OCI-LY1 (cell line): Measurements from ENCODE around the gene GSTA1.

ENCODE experiments used
- H2AFZ ChIP-seq: fragments of 200-600 bp; sonication (generic), shearing (Covaris generic); 2 replicates; pipeline ENCODE4 v1.6.0; 2014; ENCODE audit warnings: antibody characterized with exemption, mild to moderate bottlenecking, low read length
- H3F3A ChIP-seq: fragments of 200-600 bp; sonication (generic), shearing (Covaris generic); 2 replicates; pipeline ENCODE4 v1.6.0; 2014; ENCODE audit warnings: mild to moderate bottlenecking, antibody characterized with exemption, low read length, moderate library complexity; ENCODE audit not compliant: insufficient read depth
- H3K27ac ChIP-seq: fragments of 200-600 bp; sonication (generic); 2 replicates; pipeline ENCODE4 v1.5.1; 2014; ENCODE audit warnings: low read length, mixed run types, mild to moderate bottlenecking, low read depth; ENCODE audit not compliant: poor library complexity, severe bottlenecking
- H3K27me3 ChIP-seq: fragments of 200-600 bp; sonication (generic); 2 replicates; pipeline ENCODE4 v1.6.0; 2014; ENCODE audit warnings: antibody characterized with exemption, mild to moderate bottlenecking, low read length, moderate library complexity; ENCODE audit not compliant: insufficient read depth
- H3K36me3 ChIP-seq: fragments of 200-600 bp; sonication (generic); 2 replicates; pipeline ENCODE4 v1.6.1; 2014; ENCODE audit warnings: mild to moderate bottlenecking, antibody characterized with exemption, low read length, moderate library complexity, mixed read lengths; ENCODE audit not compliant: insufficient read depth
- H3K4me1 ChIP-seq: fragments of 200-600 bp; sonication (generic); 2 replicates; pipeline ENCODE4 v1.5.1; 2014; ENCODE audit warnings: mild to moderate bottlenecking, low read length, moderate library complexity; ENCODE audit not compliant: insufficient read depth, severe bottlenecking
- H3K4me2 ChIP-seq: fragments of 200-600 bp; sonication (generic), shearing (Covaris generic); 2 replicates; pipeline ENCODE4 v1.6.1; 2014; ENCODE audit warnings: low read length
- H3K4me3 ChIP-seq: fragments of 200-600 bp; sonication (generic); 2 replicates; pipeline ENCODE4 v1.5.1; 2014; ENCODE audit warnings: low read length, low read depth, mild to moderate bottlenecking, mixed read lengths; ENCODE audit not compliant: poor library complexity, severe bottlenecking
- H3K79me2 ChIP-seq: fragments of 200-600 bp; shearing (Covaris generic); 2 replicates; pipeline ENCODE4 v1.6.1; 2016; ENCODE audit warnings: mixed run types, low read length, mixed read lengths; ENCODE audit not compliant: insufficient read depth
- H3K9ac ChIP-seq: fragments of 200-600 bp; sonication (generic), shearing (Covaris generic); 2 replicates; pipeline ENCODE4 v1.6.1; 2014; ENCODE audit warnings: mild to moderate bottlenecking, low read length, mixed read lengths
- H3K9me2 ChIP-seq: fragments of 200-600 bp; sonication (generic), shearing (Covaris generic); 2 replicates; pipeline ENCODE4 v1.6.1; 2014; ENCODE audit warnings: low read depth, mild to moderate bottlenecking, low read length, mixed read lengths
- H3K9me3 ChIP-seq: fragments of 200-600 bp; shearing (Covaris generic); 2 replicates; pipeline ENCODE4 v1.6.1; 2014; ENCODE audit warnings: low read length, mixed read lengths
- H4K20me1 ChIP-seq: fragments of 200-600 bp; sonication (generic), shearing (Covaris generic); 2 replicates; pipeline ENCODE4 v1.6.0; 2016; ENCODE audit warnings: mild to moderate bottlenecking, low read length; ENCODE audit not compliant: insufficient read depth
- CTCF ChIP-seq: fragments of 200-600 bp; sonication (generic), shearing (Covaris generic); IDR thresholded peaks from 2 replicates; pipeline ENCODE4 v1.5.1; 2017; ENCODE audit warnings: mild to moderate bottlenecking, antibody characterized with exemption, low read length, moderate library complexity, mixed read lengths
- EZH2 ChIP-seq: fragments of 200-600 bp; sonication (generic), shearing (Covaris generic); IDR thresholded peaks from 2 replicates; pipeline ENCODE4 v1.8.0; 2017; ENCODE audit warnings: borderline replicate concordance, mixed run types, mild to moderate bottlenecking, antibody characterized with exemption, low read length, moderate library complexity, mixed read lengths

The GSTA1 gene

DNA sequence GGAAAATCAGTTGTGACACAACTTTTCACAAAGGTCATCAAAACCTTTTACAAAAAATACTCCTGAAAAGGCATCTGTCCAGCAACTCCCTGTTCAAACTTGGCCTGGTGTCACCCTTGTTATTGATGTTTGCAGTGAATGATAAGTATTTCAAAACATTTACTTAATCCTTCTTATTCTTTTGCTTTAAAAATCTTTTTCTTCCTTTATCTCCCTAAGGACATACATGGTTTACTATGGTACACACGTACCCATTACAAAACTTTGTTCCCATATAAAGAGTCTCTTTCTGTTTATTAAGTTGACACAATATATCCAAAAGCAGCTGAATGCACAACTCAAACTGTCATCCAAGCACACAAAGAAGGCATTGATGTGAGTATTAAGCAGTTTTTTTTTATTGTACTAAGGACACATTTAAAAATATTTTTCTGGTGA is 57.8 kb downstream of the GSTA1 start:
- Histone ChIP-seq H3K4me2 (no peak overlapping the region), H3F3A (no peaks in the 10 kb centered on the region), H4K20me1 (no peaks in the 10 kb centered on the region), H3K27me3 (0 out of 2 replicates have a peak, but pooled peaks cover 3% of the 10 kb centered on the region), H3K9me2 (no peaks in the 10 kb centered on the region), H3K9me3 (no peaks in the 10 kb centered on the region), H3K79me2 (no peaks in the 10 kb centered on the region), H3K36me3 (no peaks in the 10 kb centered on the region), H3K4me3 (no peak overlapping the region), H3K4me1 (no peaks in the 10 kb centered on the region), H2AFZ (no peak overlapping the region), H3K9ac (no peak overlapping the region), H3K27ac (no peak overlapping the region)
- TF ChIP-seq EZH2 (no peak), CTCF (no peak)

- Histone ChIP-seq H3K9ac (no peak overlapping the region), H3K4me3 (no peak overlapping the region), H3K9me3 (no peaks in the 10 kb centered on the region), H2AFZ (no peak overlapping the region), H3K4me2 (no peak overlapping the region), H4K20me1 (no peaks in the 10 kb centered on the region), H3K36me3 (no peaks in the 10 kb centered on the region), H3F3A (no peaks in the 10 kb centered on the region), H3K27ac (no peak overlapping the region), H3K9me2 (no peaks in the 10 kb centered on the region; the same call in 1 of the 2 replicates), H3K4me1 (no peaks in the 10 kb centered on the region), H3K27me3 (no peaks in the 10 kb centered on the region; the same call in 1 of the 2 replicates), H3K79me2 (no peaks in the 10 kb centered on the region)
- TF ChIP-seq EZH2 (no peak), CTCF (no peak)
These were observed 61.7 kb downstream of the GSTA1 start for GRCh38 chr6:52741872-52742271.
